ENCODE results near the gene CRTC1.

CRTC1 gene

DNA sequence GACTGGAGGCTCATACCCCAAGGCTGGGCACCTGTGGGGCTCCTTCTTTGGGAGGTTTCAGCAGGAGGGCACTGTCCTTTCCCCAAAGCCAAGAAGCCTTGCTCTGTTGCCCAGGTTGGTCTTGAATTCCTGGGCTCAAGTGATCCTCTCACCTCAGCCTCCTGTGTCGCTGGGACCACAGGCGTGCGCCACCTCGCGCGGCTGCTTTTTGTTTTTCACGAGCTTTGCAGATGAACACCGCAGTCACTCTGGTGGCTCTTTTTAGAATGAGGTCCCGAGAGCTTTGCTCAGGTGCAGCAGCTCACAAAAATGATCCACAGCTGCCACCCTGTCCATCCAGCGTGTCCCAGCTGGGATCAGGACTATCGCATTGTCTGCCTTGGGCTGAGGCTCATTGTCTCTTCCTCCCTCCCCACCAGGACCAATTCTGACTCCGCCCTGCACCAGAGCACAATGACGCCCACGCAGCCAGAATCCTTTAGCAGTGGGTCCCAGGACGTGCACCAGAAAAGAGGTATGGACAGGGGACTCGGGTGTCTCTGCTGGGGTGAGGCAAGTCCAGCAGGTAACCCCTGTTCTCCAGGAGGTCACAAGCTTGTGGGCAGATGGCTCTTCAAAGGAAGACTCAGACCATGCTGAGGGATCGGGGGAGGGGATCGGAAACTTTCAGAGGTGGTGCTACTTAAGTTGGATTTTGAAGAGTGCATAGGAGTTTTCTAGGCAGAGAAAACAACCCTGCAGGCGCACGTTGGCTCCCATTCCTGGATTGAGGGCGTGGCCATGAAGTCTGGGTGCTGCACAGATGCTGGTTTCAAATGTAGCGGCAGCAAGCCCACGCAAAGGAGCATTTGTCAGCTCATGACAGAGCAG, 66.1 kb downstream of the CRTC1 start:
- TF ChIP-seq, protein P1, sequence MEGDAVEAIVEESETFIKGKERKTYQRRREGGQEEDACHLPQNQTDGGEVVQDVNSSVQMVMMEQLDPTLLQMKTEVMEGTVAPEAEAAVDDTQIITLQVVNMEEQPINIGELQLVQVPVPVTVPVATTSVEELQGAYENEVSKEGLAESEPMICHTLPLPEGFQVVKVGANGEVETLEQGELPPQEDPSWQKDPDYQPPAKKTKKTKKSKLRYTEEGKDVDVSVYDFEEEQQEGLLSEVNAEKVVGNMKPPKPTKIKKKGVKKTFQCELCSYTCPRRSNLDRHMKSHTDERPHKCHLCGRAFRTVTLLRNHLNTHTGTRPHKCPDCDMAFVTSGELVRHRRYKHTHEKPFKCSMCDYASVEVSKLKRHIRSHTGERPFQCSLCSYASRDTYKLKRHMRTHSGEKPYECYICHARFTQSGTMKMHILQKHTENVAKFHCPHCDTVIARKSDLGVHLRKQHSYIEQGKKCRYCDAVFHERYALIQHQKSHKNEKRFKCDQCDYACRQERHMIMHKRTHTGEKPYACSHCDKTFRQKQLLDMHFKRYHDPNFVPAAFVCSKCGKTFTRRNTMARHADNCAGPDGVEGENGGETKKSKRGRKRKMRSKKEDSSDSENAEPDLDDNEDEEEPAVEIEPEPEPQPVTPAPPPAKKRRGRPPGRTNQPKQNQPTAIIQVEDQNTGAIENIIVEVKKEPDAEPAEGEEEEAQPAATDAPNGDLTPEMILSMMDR (IDR thresholded peaks at IDR 0.05; ENCODE audit: borderline replicate concordance, insufficient read depth, low read depth, low read length): no peak
- no peak overlapping the region for H3K4me3 ChIP-seq (ENCODE audit: low read depth, low read length)

DNA sequence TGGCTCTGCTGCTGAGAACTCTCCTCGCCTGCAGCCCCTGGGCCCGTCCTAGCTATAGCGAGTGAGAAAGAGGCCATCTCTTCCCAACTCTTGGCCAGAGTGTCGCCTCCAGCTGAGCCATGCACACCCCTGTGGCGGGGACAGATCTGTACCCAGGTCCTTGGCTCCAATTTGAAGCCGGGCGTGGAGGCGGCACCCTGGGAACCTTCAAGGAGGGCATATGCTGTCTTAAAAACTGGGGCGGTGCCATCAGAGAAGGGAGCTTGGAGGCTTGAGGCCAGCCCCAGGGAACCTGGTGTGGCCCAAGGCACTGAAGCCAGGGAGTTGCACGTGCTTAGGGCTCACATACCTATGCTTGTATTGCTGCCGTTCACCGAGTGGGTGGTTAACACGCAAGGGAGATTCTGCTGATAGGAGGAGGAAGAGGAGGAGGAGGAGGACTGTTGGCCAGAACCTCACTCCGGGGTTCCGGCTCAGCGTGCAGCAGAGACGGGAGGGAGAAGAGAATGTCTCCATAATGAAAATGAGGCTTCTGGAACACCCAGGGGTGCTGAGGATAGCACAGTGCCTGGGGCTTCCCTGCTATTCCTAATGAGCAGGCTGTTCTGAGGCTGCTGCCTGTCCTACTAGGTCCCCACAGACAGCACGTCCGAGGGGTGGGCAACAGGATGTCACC, 67.0 kb downstream of the CRTC1 start:
- TF ChIP-seq, protein P1 (IDR thresholded peaks at IDR 0.05; ENCODE audit: borderline replicate concordance, insufficient read depth, low read depth, low read length): no peak
- no peak overlapping the region for H3K4me3 ChIP-seq (ENCODE audit: low read depth, low read length)

DNA sequence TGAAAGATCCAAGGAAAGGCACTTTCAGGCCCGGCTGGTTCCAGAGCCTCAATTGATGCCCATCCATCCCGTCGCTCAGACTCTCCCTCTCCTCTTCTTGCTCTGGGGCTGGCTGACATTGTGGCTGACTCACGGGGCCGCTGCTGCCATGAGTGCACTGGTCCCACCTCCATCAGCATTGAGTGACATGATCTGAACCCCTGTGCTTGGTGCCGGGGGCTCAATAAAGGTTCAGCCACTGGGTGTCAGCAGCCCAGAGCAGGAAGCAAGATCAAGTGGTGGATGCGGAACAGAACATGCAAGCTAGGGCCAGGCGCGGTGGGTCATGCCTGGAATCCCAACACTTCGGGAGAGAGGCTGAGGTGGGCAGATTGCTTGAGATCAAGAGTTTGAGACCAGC, 68.1 kb downstream of the CRTC1 start:
- H3K4me3 ChIP-seq (ENCODE audit: low read depth, low read length): no peak overlapping the region
- TF ChIP-seq, protein P1 (IDR thresholded peaks at IDR 0.05; ENCODE audit: borderline replicate concordance, insufficient read depth, low read depth, low read length): no peak

DNA sequence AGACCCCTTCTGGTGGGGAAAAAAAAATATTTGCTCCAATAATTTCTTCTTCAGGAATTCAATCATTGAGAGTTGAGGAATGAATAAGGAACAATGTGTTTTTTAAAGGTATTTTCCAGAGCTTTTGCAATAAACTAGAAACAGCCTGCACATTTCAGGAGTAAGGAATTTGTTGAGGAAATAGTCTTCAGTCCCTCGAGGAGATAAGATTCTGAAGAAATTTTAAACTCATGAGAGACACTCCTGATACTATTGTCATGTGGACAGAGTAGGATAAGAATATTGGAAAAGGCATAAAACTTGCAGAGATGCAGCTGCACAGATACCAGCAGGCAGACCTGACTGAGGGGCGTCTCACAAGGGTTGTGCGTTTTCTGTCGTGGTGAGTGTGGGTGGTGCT, 71.0 kb downstream of the CRTC1 start:
- TF ChIP-seq, protein P1 (IDR thresholded peaks at IDR 0.05; ENCODE audit: borderline replicate concordance, insufficient read depth, low read depth, low read length): no peak

DNA sequence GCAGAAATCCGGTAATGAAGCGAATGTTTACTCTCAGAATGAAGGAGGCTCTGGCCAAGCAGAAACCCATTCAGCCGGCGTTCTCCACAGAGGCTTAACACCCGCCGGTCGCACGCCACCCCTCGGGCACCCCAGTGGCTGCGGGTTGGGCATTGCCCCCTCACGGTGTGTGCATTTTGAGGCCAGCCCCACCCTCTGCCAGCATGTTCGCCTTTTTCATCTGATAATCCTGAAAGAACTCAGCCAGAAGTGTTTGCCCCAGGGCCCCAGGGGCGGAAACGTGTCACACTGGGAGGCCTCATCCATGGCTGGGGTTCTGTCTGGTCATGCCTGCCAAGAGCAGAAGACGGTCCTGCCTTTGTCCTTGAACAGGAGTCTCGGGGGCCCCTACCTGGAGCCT, 73.4 kb downstream of the CRTC1 start:
- TF ChIP-seq, protein P1 (IDR thresholded peaks at IDR 0.05; ENCODE audit: borderline replicate concordance, insufficient read depth, low read depth, low read length): no peak
- no peak overlapping the region for H3K4me3 ChIP-seq (ENCODE audit: low read depth, low read length)

More for the DNA sequence above, 71.0 kb downstream of the CRTC1 start:
- no peak overlapping the region for H3K4me3 ChIP-seq (ENCODE audit: low read depth, low read length)

DNA sequence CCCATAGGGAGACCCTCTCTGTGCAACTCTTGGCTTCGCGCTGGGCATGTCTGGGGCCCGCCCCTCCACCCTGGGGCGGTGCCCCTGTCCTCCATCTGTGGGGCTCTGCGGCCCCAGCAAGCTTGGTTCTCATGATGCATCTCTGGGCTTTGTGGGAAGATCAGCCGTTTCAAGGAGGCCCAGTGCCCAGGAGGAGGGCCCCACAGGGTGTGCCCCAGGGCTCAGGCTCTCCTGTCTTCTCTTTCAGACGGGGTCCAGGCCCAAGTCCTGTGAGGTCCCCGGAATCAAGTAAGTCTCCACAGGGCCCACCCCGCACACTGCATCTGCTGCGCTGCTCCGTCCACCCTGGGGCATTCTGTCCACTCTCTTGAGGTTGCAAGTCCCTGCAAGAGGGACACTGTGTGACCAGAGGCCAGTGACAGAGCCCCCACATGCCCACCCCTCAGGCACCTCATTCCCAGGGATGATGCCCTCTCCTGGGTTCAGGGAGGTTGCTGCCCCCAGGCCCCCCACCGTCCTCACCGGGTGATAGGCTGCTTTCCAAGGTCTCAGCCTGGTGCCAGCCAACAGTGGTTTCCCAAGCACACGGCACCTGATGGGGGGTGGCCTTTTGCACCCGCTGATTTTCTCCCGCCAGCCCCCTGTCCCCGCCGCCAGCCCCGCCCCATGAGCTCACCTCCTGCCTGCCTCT, 76.0 kb downstream of the CRTC1 start:
- TF ChIP-seq, protein P1 (IDR thresholded peaks at IDR 0.05; ENCODE audit: borderline replicate concordance, insufficient read depth, low read depth, low read length): no peak
- H3K4me3 ChIP-seq (ENCODE audit: low read depth, low read length): no peak overlapping the region
